PC-3 (cell line): ENCODE measurements around the gene PRELID2.

Source experiments
- CTCF ChIP-seq: fragments of 300-600 bp; sonication (generic); conservative IDR thresholded peaks from 2 replicates; pipeline ENCODE4 v1.5.1; 2017; ENCODE audit warnings: antibody characterized with exemption, low read depth, mild to moderate bottlenecking, low read length
- EZH2 ChIP-seq: fragments of 300-600 bp; sonication (generic); IDR thresholded peaks from one replicate; pipeline ENCODE4 v1.6.1; 2017; ENCODE audit warnings: antibody characterized with exemption, mild to moderate bottlenecking, low read length; ENCODE audit not compliant: unreplicated experiment
- EZH2phosphoT487 ChIP-seq: fragments of 300-600 bp; sonication (generic); IDR thresholded peaks from 2 replicates; pipeline ENCODE4 v1.6.1; 2018; ENCODE audit warnings: mild to moderate bottlenecking, antibody characterized with exemption, low read length, borderline replicate concordance

DNA sequence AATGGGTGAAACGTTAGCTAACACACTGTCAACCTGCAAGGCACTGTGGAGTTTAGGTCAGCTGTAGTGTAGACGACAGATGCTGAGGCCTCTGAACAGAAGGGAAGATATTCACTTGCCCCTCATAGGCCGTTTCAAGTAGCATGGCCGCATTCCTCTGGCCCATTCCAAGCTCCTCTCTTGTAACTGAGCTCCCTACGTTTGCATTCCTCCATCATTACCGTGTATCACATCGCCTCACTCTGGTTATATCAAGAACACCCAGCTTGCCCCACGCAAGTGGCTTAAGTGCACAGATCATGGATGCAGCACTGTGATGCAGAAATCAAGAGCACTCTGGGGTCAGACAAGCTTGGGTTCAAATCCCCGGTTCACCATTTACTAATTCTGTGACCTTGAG is 43.3 kb downstream of the PRELID2 start:
- TF ChIP-seq CTCF (no peak), EZH2phosphoT487 (no peak), EZH2 (no peak)
